ENCODE data around the gene MACROH2A2. TPM values are rescaled to one million over a fixed set of nuclear protein-coding genes. Genes with fewer than 3 reads are reported as not detected.

Gene MACROH2A2
- total RNA-seq, 1 donor from 2014 or later, result 17.9 TPM

- Histone ChIP-seq H3K4me1 (peaks cover 15% of the 10 kb centered on the region), H3K27me3 (ENCODE audit: low read depth) (no peaks in the 10 kb centered on the region), H3K27ac (replicated peaks) (no peak overlapping the region), H3K9me3 (replicated peaks) (no peaks in the 10 kb centered on the region), H3K4me3 (no peak overlapping the region), H3K36me3 (peaks cover 8% of the 10 kb centered on the region)
- DNase-seq, result no peak
- intact Hi-C loops (cut with micrococcal nuclease), result no loop called here
- TF ChIP-seq CTCF (IDR thresholded peaks at IDR 0.05; ENCODE audit: borderline replicate concordance), result no peak
These were observed 84.5 kb downstream of the MACROH2A2 start for GRCh38 chr10:70137135-70137534.

- no peak overlapping the region for H3K27ac ChIP-seq (replicated peaks)
- peaks cover 8% of the 10 kb centered on the region for H3K36me3 ChIP-seq
- TF ChIP-seq CTCF (IDR thresholded peaks at IDR 0.05; ENCODE audit: borderline replicate concordance), result no peak
- H3K4me1 ChIP-seq, result peaks cover 4% of the 10 kb centered on the region
- no peak overlapping the region for H3K4me3 ChIP-seq
- DNase-seq, result no peak
- H3K9me3 ChIP-seq (replicated peaks), result no peaks in the 10 kb centered on the region
- intact Hi-C loops (cut with micrococcal nuclease), result no loop called here
- no peaks in the 10 kb centered on the region for H3K27me3 ChIP-seq (ENCODE audit: low read depth)
These were observed 85.6 kb downstream of the MACROH2A2 start for GRCh38 chr10:70137927-70138883.

DNA sequence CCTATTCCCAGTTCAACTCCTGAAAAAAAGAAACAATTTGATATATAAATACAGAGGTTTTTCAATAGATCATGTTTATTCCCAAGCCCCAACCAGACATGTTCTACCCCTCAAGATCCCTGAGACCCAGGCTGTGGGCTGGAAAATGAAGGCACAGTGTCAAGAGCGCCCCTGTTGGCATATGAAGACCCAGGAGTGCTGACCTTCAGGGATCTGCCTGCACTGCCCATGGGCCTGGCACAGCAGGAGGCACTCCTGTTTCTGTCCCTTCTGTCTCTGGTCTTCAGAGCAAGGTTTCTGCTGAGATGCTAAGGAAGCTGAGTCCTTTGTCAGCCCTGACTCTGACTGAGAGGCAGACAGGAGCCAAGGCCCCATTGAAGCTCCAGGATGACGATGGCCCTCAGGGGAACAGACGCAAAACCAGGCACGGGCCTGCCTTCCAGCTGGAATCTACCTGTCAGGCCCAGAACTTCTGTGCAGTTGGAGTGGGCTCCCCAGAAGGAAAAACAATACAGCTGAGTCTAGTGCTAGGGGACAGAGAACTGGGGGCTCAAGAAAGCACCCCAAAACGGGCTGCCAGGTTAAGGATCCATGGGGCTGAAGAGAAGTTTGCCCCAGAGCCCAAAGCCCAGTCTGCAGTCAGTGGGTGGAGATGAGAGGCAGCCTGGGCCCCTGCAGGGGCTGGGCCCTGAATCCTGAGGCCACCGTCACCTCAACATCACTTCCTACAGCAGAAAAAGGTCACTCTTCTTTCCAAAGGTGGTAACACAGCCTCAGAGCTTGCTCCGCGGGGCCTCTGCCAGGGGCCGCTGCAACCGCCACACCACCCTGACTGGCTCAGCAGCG is 86.7 kb downstream of the MACROH2A2 start:
- H3K9me3 ChIP-seq (replicated peaks), result no peaks in the 10 kb centered on the region
- no peak for TF ChIP-seq CTCF (IDR thresholded peaks at IDR 0.05; ENCODE audit: borderline replicate concordance)
- peaks cover 9% of the 10 kb centered on the region for H3K4me1 ChIP-seq
- no peak for DNase-seq
- H3K27me3 ChIP-seq (ENCODE audit: low read depth), result no peaks in the 10 kb centered on the region
- no peak overlapping the region for H3K4me3 ChIP-seq
- H3K36me3 ChIP-seq, result peaks cover 8% of the 10 kb centered on the region
- intact Hi-C loops (cut with micrococcal nuclease), result no loop called here
- no peak overlapping the region for H3K27ac ChIP-seq (replicated peaks)

DNA sequence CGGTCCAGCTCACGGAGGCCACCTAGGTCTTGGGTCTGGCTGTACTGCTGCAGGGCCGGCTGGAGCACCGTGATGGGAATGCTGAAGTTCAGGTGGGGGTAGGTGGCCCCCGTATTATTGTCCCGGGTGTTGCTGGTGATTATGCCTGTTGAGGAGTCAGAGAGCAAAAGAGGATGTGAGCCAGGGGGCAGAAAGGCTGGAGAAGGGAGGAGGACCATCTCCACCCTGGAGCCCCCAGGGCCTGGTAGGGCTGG is 87.3 kb downstream of the MACROH2A2 start:
- Histone ChIP-seq H3K36me3 (peaks cover 8% of the 10 kb centered on the region), H3K4me1 (peaks cover 14% of the 10 kb centered on the region), H3K27ac (replicated peaks) (no peak overlapping the region), H3K27me3 (ENCODE audit: low read depth) (no peaks in the 10 kb centered on the region), H3K4me3 (no peak overlapping the region), H3K9me3 (replicated peaks) (no peaks in the 10 kb centered on the region)
- DNase-seq, result no peak
- no peak for TF ChIP-seq CTCF (IDR thresholded peaks at IDR 0.05; ENCODE audit: borderline replicate concordance)
- intact Hi-C loops (cut with micrococcal nuclease), result no loop called here

DNA sequence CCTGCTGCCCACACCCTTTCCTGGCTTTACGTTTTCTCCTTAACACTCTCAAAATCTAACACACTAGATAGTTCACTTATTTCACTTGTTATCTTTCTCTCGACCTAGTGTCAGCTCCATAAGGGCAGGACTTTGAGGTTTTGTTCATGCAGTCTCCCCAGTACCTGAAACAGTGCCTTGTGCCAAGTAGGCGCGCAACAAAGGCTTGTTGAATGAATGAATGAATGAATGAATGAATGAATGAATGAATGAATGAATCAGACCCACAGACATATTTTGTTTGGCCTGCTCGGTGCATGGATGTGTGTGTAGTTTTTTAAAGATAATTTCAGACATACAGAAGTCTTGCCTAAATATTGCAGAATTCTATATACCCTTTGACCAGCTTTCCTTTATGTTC is 87.7 kb downstream of the MACROH2A2 start:
- no peaks in the 10 kb centered on the region for H3K9me3 ChIP-seq (replicated peaks)
- peaks cover 8% of the 10 kb centered on the region for H3K36me3 ChIP-seq
- H3K27ac ChIP-seq (replicated peaks), result no peak overlapping the region
- H3K4me3 ChIP-seq, result no peak overlapping the region
- intact Hi-C loops (cut with micrococcal nuclease), result no loop called here
- H3K4me1 ChIP-seq, result peaks cover 18% of the 10 kb centered on the region
- DNase-seq, result no peak
- H3K27me3 ChIP-seq (ENCODE audit: low read depth), result no peaks in the 10 kb centered on the region
- no peak for TF ChIP-seq CTCF (IDR thresholded peaks at IDR 0.05; ENCODE audit: borderline replicate concordance)

All from left ventricle myocardium inferior (tissue), 1 donor.